ENCODE measurements around the gene NUDT4.

DNA sequence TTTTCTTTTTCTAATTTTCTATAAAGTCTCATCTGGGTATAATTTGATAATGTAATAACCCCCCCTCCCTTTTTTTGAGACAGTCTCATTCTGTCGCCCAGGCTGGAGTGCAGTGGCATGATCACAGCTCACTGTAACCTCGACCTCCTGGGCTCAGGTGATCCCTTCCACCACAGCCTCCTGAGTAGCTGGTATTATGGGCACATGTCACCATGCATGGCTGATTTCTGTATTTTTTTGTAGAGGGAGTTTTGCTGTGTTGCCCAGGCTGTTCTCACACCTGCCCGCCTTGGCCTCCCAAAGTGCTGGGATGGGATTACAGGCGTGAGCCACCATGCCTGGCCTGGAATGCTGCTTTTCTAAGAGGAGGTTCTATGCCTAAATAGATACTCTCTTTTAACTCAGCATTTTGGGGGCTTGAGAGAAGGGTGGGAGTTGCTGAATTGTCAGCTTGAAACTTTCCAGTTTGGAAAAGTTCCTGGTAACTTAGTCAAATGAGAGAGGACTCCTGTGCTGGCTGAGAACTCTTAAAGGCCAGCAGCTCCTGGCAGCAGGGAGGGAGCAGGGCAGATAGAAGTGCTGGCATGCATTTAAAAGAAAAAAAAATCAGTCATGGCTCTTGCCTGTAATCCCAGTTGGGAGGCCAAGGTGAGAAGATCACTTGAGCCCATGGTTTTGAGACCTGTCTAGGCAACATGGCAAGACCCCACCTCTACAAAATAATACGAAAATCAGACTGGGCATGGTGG is 13.0 kb downstream of the NUDT4 start:
- TF ChIP-seq POLR2AphosphoS5 (IDR thresholded peaks at IDR 0.05; ENCODE audit: low read depth, low read length) (no peak), RNF2 (conservative IDR thresholded peaks at IDR 0.05; ENCODE audit: low read depth) (no peak), ATM (IDR thresholded peaks at IDR 0.05; ENCODE audit: borderline replicate concordance) (no peak), MXI1 (IDR thresholded peaks at IDR 0.05; ENCODE audit: borderline replicate concordance, low read depth, low read length) (no peak), CBX2 (IDR thresholded peaks at IDR 0.05; ENCODE audit: low read depth, low read length) (no peak), CBX2 (CRISPR knock-in tag; IDR thresholded peaks at IDR 0.05; ENCODE audit: low read depth) (no peak), HOXA9 (CRISPR knock-in tag; IDR thresholded peaks at IDR 0.05; ENCODE audit: borderline replicate concordance) (no peak), JUN (CRISPR knock-in tag; IDR thresholded peaks at IDR 0.05) (no peak), TBL1XR1 (IDR thresholded peaks at IDR 0.05; ENCODE audit: borderline replicate concordance, low read length, partially characterized antibody) (no peak)
- TF ChIP-seq, protein P1, sequence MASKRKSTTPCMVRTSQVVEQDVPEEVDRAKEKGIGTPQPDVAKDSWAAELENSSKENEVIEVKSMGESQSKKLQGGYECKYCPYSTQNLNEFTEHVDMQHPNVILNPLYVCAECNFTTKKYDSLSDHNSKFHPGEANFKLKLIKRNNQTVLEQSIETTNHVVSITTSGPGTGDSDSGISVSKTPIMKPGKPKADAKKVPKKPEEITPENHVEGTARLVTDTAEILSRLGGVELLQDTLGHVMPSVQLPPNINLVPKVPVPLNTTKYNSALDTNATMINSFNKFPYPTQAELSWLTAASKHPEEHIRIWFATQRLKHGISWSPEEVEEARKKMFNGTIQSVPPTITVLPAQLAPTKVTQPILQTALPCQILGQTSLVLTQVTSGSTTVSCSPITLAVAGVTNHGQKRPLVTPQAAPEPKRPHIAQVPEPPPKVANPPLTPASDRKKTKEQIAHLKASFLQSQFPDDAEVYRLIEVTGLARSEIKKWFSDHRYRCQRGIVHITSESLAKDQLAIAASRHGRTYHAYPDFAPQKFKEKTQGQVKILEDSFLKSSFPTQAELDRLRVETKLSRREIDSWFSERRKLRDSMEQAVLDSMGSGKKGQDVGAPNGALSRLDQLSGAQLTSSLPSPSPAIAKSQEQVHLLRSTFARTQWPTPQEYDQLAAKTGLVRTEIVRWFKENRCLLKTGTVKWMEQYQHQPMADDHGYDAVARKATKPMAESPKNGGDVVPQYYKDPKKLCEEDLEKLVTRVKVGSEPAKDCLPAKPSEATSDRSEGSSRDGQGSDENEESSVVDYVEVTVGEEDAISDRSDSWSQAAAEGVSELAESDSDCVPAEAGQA (IDR thresholded peaks at IDR 0.05; ENCODE audit: low read depth), result no peak
- TF ChIP-seq, protein P1 (CRISPR knock-in tag; IDR thresholded peaks at IDR 0.05; ENCODE audit: borderline replicate concordance), result no peak
- TF ChIP-seq, protein P2, sequence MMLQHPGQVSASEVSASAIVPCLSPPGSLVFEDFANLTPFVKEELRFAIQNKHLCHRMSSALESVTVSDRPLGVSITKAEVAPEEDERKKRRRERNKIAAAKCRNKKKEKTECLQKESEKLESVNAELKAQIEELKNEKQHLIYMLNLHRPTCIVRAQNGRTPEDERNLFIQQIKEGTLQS (CRISPR knock-in tag; IDR thresholded peaks at IDR 0.05), result no peak
- TF ChIP-seq, protein P3, sequence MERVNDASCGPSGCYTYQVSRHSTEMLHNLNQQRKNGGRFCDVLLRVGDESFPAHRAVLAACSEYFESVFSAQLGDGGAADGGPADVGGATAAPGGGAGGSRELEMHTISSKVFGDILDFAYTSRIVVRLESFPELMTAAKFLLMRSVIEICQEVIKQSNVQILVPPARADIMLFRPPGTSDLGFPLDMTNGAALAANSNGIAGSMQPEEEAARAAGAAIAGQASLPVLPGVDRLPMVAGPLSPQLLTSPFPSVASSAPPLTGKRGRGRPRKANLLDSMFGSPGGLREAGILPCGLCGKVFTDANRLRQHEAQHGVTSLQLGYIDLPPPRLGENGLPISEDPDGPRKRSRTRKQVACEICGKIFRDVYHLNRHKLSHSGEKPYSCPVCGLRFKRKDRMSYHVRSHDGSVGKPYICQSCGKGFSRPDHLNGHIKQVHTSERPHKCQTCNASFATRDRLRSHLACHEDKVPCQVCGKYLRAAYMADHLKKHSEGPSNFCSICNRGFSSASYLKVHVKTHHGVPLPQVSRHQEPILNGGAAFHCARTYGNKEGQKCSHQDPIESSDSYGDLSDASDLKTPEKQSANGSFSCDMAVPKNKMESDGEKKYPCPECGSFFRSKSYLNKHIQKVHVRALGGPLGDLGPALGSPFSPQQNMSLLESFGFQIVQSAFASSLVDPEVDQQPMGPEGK (CRISPR knock-in tag; IDR thresholded peaks at IDR 0.05), result no peak

Data from HepG2 (cell line).